GM13976 (cell line): ENCODE results near the gene SLC25A41.
"Not testable (repeated sequence)": the region's sequence is repeated elsewhere in the genome, so short reads cannot be mapped to it uniquely, and the experiment has no call there.

ENCODE experiments used
- DNase-seq: peaks from one replicate; pipeline ENCODE4 v3.0.0; 2012; ENCODE audit warnings: low spot score
- in situ Hi-C: fragments of 300-500 bp; cut with MboI; formaldehyde crosslinking; loops from one replicate; pipeline ENCODE4 v1.12.0; 2022; ENCODE audit warnings: low sequenced_read_pairs, mixed read lengths, inconsistent platforms; ENCODE audit not compliant: unreplicated experiment
- TF ChIP-seq, protein P1 (sequence below): IDR thresholded peaks from 2 replicates; pipeline ENCODE4 v1.5.1; 2012; ENCODE audit warnings: borderline replicate concordance, mild to moderate bottlenecking; ENCODE audit not compliant: insufficient read depth; ENCODE audit errors: extremely low read depth, missing control alignments, control extremely low read depth

SLC25A41 gene

GRCh38 chr19:6413291-6413690, 20.3 kb downstream of the SLC25A41 start:
- in situ Hi-C loops: no loop called here
- no peak for DNase-seq
- TF ChIP-seq, protein P1, sequence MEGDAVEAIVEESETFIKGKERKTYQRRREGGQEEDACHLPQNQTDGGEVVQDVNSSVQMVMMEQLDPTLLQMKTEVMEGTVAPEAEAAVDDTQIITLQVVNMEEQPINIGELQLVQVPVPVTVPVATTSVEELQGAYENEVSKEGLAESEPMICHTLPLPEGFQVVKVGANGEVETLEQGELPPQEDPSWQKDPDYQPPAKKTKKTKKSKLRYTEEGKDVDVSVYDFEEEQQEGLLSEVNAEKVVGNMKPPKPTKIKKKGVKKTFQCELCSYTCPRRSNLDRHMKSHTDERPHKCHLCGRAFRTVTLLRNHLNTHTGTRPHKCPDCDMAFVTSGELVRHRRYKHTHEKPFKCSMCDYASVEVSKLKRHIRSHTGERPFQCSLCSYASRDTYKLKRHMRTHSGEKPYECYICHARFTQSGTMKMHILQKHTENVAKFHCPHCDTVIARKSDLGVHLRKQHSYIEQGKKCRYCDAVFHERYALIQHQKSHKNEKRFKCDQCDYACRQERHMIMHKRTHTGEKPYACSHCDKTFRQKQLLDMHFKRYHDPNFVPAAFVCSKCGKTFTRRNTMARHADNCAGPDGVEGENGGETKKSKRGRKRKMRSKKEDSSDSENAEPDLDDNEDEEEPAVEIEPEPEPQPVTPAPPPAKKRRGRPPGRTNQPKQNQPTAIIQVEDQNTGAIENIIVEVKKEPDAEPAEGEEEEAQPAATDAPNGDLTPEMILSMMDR: no peak

DNA sequence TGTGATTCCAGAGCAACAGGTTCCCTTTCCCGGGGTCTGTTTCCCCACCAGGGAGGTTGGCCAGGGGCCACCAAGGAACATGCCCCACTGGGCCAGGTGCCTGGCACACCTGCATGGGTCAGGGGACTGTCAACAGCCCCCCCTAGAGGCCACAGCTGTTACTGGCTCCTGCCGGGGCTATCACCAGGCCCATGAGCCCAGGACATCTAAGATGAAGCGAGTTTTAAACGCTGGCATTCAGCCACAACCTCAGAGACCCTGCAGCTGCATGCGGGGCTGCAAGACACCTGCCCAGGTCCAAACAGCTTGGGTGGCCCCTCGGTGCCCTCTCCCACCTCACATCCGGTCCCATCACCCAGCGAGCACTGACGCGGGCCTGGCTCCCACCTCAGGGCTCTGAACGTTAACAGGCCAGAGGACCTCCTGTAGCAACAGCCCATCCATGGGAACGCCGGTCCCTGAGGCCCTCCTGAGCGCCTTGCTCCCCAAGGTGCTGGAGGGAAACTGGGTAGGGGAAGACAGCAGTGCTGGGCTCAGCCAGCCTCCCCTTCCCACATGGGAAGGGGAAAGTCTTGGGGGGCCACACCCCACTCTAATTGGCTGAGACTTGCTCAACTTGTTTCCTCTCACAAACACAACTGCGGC, 21.0 kb downstream of the SLC25A41 start:
- DNase-seq: peak; percentile 75
- TF ChIP-seq, protein P1: peak; percentile 50
- in situ Hi-C loops: no loop called here

- TF ChIP-seq, protein P1: no peak
- DNase-seq: no peak
- in situ Hi-C loops: no loop called here
Measured at GRCh38 chr19:6412061-6412446, 21.5 kb downstream of the SLC25A41 start.

- in situ Hi-C loops: no loop called here
- TF ChIP-seq, protein P1: no peak
- DNase-seq: no peak
Measured at GRCh38 chr19:6409346-6409745, 24.2 kb downstream of the SLC25A41 start.

- in situ Hi-C loops: no loop called here
- TF ChIP-seq, protein P1: no peak
- no peak for DNase-seq
Measured at GRCh38 chr19:6406401-6406800, 27.2 kb downstream of the SLC25A41 start.

- in situ Hi-C loops: no loop called here
- TF ChIP-seq, protein P1: no peak
- no peak for DNase-seq
Measured at GRCh38 chr19:6402837-6403608, 30.5 kb downstream of the SLC25A41 start.

GRCh38 chr19:6402058-6402457, 31.5 kb downstream of the SLC25A41 start:
- DNase-seq: no peak
- TF ChIP-seq, protein P1: no peak
- in situ Hi-C loops: no loop called here

DNA sequence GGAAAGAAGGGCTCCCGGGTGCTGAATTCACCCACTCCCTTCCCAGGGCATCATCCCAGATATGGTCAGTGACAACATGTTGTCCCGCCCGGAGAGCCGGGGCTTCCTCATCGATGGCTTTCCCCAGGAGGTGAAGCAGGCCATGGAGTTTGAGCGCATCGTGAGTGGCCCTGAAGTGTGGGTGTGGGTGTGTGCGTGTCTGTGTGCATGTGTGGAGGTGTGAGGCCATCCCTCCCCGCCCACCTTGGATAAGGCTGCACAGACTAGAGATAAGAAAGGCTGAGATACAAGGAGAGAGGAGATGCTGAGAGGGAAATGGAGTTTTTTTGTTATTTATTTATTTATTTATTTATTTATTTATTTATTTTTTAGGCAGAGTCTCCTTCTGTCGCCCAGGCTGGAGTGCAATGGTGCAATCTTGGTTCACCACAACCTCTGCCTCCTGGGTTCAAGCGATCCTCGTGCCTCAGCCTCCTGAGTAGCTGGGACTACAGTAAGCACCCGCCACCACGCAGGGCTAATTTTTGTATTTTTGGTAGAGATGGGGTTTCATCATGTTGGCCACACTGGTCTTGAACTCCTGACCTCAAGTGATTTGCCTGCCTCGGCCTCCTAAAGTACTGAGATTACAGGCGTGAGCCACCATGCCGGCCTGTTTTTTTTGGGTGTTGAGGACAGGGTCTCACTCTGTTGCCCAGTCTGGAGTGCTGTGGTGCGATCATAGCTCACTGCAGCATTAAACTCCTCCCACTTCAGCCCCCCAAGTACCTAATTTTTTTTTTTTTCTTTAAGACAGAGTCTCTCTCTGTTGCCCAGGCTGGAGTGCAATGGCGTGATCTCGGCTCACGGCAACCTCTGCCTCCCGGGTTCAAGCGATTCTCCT, 33.3 kb downstream of the SLC25A41 start:
- in situ Hi-C loops, DNase-seq: not testable (repeated sequence)
